ENCODE results near the gene SLC35E2B.

The SLC35E2B gene

GRCh38 chr1:1623181-1623630, 69.4 kb downstream of the SLC35E2B start:
- ATAC-seq (replicated peaks), result no peak
- no peaks in the 10 kb centered on the region for H3K9me3 Mint-ChIP-seq
- H3K4me1 Mint-ChIP-seq, result peaks cover 3 to 4% of the 10 kb centered on the region in 2 donors
- no peak for DNase-seq
- no peaks in the 10 kb centered on the region for H3K27me3 Mint-ChIP-seq
- H3K27ac Mint-ChIP-seq, result no peak overlapping the region
- H3K4me3 Mint-ChIP-seq, result no peak overlapping the region
- peaks cover 6 to 10% of the 10 kb centered on the region in 2 donors for H3K36me3 Mint-ChIP-seq

- DNase-seq, result no peak
- Mint-ChIP-seq H3K4me3 (no peak overlapping the region), H3K9me3 (no peaks in the 10 kb centered on the region), H3K27ac (no peak overlapping the region), H3K4me1 (peaks cover 3 to 4% of the 10 kb centered on the region in 2 donors), H3K27me3 (no peaks in the 10 kb centered on the region), H3K36me3 (peaks cover 6 to 10% of the 10 kb centered on the region in 2 donors)
- no peak for ATAC-seq (replicated peaks)
Observed at GRCh38 chr1:1622788-1623094, 69.9 kb downstream of the SLC35E2B start.

GRCh38 chr1:1622010-1622787, 70.4 kb downstream of the SLC35E2B start:
- peaks cover 4 to 8% of the 10 kb centered on the region in 2 donors for H3K4me1 Mint-ChIP-seq
- H3K4me3 Mint-ChIP-seq, result no peak overlapping the region

GRCh38 chr1:1621173-1622009, 71.2 kb downstream of the SLC35E2B start:
- Mint-ChIP-seq H3K27me3 (no peaks in the 10 kb centered on the region), H3K27ac (no peak overlapping the region), H3K4me1 (peaks cover 8 to 11% of the 10 kb centered on the region in 2 donors), H3K9me3 (no peaks in the 10 kb centered on the region), H3K36me3 (peaks cover 6 to 10% of the 10 kb centered on the region in 2 donors), H3K4me3 (no peak overlapping the region)
- ATAC-seq (replicated peaks) (no peak), DNase-seq (no peak)

More at GRCh38 chr1:1622010-1622787, 70.4 kb downstream of the SLC35E2B start:
- Mint-ChIP-seq H3K36me3 (peaks cover 6 to 10% of the 10 kb centered on the region in 2 donors), H3K27ac (no peak overlapping the region), H3K27me3 (no peaks in the 10 kb centered on the region), H3K9me3 (no peaks in the 10 kb centered on the region)
- ATAC-seq (replicated peaks) (no peak), DNase-seq (no peak)

- ATAC-seq (replicated peaks) (no peak), DNase-seq (no peak)
- peaks cover 8 to 11% of the 10 kb centered on the region in 2 donors for H3K4me1 Mint-ChIP-seq
- no peak overlapping the region for H3K4me3 Mint-ChIP-seq
- H3K9me3 Mint-ChIP-seq, result no peaks in the 10 kb centered on the region
- H3K27ac Mint-ChIP-seq, result no peak overlapping the region
- H3K27me3 Mint-ChIP-seq, result no peaks in the 10 kb centered on the region
- peaks cover 6 to 10% of the 10 kb centered on the region in 2 donors for H3K36me3 Mint-ChIP-seq
Observed at GRCh38 chr1:1620433-1621139, 72.0 kb downstream of the SLC35E2B start.

- no peak for ATAC-seq (replicated peaks)
- H3K4me1 Mint-ChIP-seq, result peaks cover 8 to 11% of the 10 kb centered on the region in 2 donors
Observed at GRCh38 chr1:1619917-1620361, 72.7 kb downstream of the SLC35E2B start.

GRCh38 chr1:1618396-1619068, 74.1 kb downstream of the SLC35E2B start:
- H3K27me3 Mint-ChIP-seq, result no peaks in the 10 kb centered on the region
- peak overlapping the region; percentile 73 for H3K27ac Mint-ChIP-seq
- H3K4me3 Mint-ChIP-seq, result no peak overlapping the region

More at GRCh38 chr1:1619917-1620361, 72.7 kb downstream of the SLC35E2B start:
- Mint-ChIP-seq H3K9me3 (no peaks in the 10 kb centered on the region), H3K27ac (no peak overlapping the region), H3K36me3 (peaks cover 6 to 10% of the 10 kb centered on the region in 2 donors), H3K27me3 (no peaks in the 10 kb centered on the region), H3K4me3 (no peak overlapping the region)
- DNase-seq, result no peak

GRCh38 chr1:1617925-1618324, 74.7 kb downstream of the SLC35E2B start:
- Mint-ChIP-seq H3K9me3 (no peaks in the 10 kb centered on the region), H3K27ac (no peak overlapping the region), H3K27me3 (no peaks in the 10 kb centered on the region)

More at GRCh38 chr1:1618396-1619068, 74.1 kb downstream of the SLC35E2B start:
- no peak for DNase-seq
- no peaks in the 10 kb centered on the region for H3K9me3 Mint-ChIP-seq
- no peak for ATAC-seq (replicated peaks)
- peaks cover 20 to 22% of the 10 kb centered on the region in 2 donors for H3K4me1 Mint-ChIP-seq
- H3K36me3 Mint-ChIP-seq, result peaks cover 9 to 10% of the 10 kb centered on the region in 2 donors

GRCh38 chr1:1617516-1617915, 75.1 kb downstream of the SLC35E2B start:
- Mint-ChIP-seq H3K36me3 (peaks cover 8 to 10% of the 10 kb centered on the region in 2 donors), H3K4me3 (peak overlapping the region; percentile 78 to 82), H3K27ac (peak overlapping the region; percentile 25), H3K4me1 (peaks cover 18 to 24% of the 10 kb centered on the region in 2 donors), H3K27me3 (no peaks in the 10 kb centered on the region), H3K9me3 (no peaks in the 10 kb centered on the region)
- ATAC-seq (replicated peaks) (no peak), DNase-seq (no peak)

More at GRCh38 chr1:1617925-1618324, 74.7 kb downstream of the SLC35E2B start:
- peaks cover 21 to 24% of the 10 kb centered on the region in 2 donors for H3K4me1 Mint-ChIP-seq
- H3K4me3 Mint-ChIP-seq, result no peak overlapping the region
- H3K36me3 Mint-ChIP-seq, result peaks cover 10 to 11% of the 10 kb centered on the region in 2 donors
- no peak for ATAC-seq (replicated peaks)
- DNase-seq, result no peak

- peaks cover 18 to 24% of the 10 kb centered on the region in 2 donors for H3K4me1 Mint-ChIP-seq
- peak overlapping the region; percentile 78 to 82 for H3K4me3 Mint-ChIP-seq
- no peaks in the 10 kb centered on the region for H3K9me3 Mint-ChIP-seq
- DNase-seq, result no peak
- no peak for ATAC-seq (replicated peaks)
- peak overlapping the region; percentile 5 for H3K27ac Mint-ChIP-seq
- H3K36me3 Mint-ChIP-seq, result peaks cover 10 to 12% of the 10 kb centered on the region in 2 donors
- no peaks in the 10 kb centered on the region for H3K27me3 Mint-ChIP-seq
Observed at GRCh38 chr1:1616838-1617237, 75.8 kb downstream of the SLC35E2B start.

- Mint-ChIP-seq H3K9me3 (no peaks in the 10 kb centered on the region), H3K4me3 (peak overlapping the region; percentile 78 to 82), H3K27me3 (no peaks in the 10 kb centered on the region), H3K4me1 (peaks cover 18 to 24% of the 10 kb centered on the region in 2 donors), H3K27ac (peak overlapping the region; percentile 81), H3K36me3 (peaks cover 10 to 12% of the 10 kb centered on the region in 2 donors)
- DNase-seq (no peak), ATAC-seq (replicated peaks) (peak; percentile 37 to 38)
Observed at GRCh38 chr1:1616045-1616790, 76.4 kb downstream of the SLC35E2B start.

- H3K4me3 Mint-ChIP-seq, result peak within 1 kb of the TSS; percentile 91 to 93
- peaks cover 12% of the 10 kb centered on the region in 2 donors for H3K36me3 Mint-ChIP-seq
- peak; percentile 90 to 92 for ATAC-seq (replicated peaks)
- H3K27ac Mint-ChIP-seq, result peak within 1 kb of the TSS; percentile 95
- no peaks in the 10 kb centered on the region for H3K27me3 Mint-ChIP-seq
- no peaks in the 10 kb centered on the region for H3K9me3 Mint-ChIP-seq
- peak; percentile 97 for DNase-seq
- H3K4me1 Mint-ChIP-seq, result peaks cover 19 to 23% of the 10 kb centered on the region in 2 donors
Observed at GRCh38 chr1:1615256-1616044, 77.1 kb downstream of the SLC35E2B start, which contains the start of gene MIB2. Gene MIB2 (plus strand): TSS chr1:1615500. CDS start chr1:1623453, 7,953 bp downstream.

All from stimulated activated naive B cell treated with anti-CD40 and anti-IgM and Interleukin-4, amounts not matched to agents 10 μg/mL and 1 μg/mL and 100 μg/mL, for 72 hours (primary cell).